GM12891 (cell line): ENCODE data around the gene HNF1A.

Source experiments
- POLR2A ChIP-seq: IDR thresholded peaks from 2 replicates; pipeline ENCODE4 v1.6.1; 2011; ENCODE audit warnings: low read depth, low read length, control low read depth
- SPI1 ChIP-seq: IDR thresholded peaks from 2 replicates; pipeline ENCODE4 v1.6.1; 2011; ENCODE audit warnings: low read depth, low read length, control low read depth
- TAF1 ChIP-seq: IDR thresholded peaks from 2 replicates; pipeline ENCODE4 v1.6.1; 2011; ENCODE audit warnings: low read depth, low read length, control low read depth

- TF ChIP-seq POLR2A = no peak
- TF ChIP-seq TAF1 = no peak
- no peak for TF ChIP-seq SPI1
Observed at GRCh38 chr12:120932956-120933526, 45.3 kb upstream of the HNF1A start.
